ENCODE measurements around the gene ATP1B1.

ATP1B1 gene

DNA sequence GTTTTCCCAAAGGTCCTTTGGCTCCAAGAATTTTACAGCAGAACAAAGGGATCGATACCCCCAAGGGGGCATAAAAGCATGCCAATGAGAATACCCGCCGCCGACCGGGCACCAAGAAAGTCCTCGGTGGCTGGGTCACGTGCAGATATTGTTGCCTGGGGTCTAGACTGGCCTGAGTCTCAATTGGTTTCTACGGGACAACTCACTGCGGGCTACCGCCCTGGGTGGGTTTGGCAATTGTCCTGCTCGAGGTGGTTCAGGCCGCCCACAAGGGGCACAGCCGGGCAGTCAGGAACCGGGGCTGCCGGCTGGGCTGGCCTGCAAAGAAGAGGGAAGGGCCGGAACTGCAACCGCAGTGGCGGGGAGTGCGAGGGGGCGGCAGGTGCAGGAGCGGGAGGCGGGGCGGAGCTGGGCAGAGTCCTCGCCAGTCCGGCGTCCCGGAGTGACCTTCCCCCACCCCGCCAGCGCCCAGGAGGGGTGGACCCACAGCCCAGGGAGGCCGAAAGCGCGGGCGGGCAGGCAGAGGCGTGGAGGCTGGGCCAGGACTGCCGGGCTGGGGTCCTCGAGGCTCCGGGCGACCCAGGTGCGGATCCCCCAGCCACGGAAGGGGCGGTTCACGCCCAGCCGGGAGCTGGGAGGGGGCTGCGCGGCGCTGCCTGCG lies 926 bp upstream of the ATP1B1 start:
- no peak for ATAC-seq
- H3K9me3 Mint-ChIP-seq = no peaks in the 10 kb centered on the region
- peak; percentile 34 for DNase-seq
- no peak overlapping the region for H3K27ac Mint-ChIP-seq
- peaks cover 39% of the 10 kb centered on the region for H3K4me1 Mint-ChIP-seq
- no peaks in the 10 kb centered on the region for H3K36me3 Mint-ChIP-seq (ENCODE audit: low read depth)
- H3K4me3 Mint-ChIP-seq = peak overlapping the region; percentile 85
- H3K27me3 Mint-ChIP-seq = peaks cover 18% of the 10 kb centered on the region

DNA sequence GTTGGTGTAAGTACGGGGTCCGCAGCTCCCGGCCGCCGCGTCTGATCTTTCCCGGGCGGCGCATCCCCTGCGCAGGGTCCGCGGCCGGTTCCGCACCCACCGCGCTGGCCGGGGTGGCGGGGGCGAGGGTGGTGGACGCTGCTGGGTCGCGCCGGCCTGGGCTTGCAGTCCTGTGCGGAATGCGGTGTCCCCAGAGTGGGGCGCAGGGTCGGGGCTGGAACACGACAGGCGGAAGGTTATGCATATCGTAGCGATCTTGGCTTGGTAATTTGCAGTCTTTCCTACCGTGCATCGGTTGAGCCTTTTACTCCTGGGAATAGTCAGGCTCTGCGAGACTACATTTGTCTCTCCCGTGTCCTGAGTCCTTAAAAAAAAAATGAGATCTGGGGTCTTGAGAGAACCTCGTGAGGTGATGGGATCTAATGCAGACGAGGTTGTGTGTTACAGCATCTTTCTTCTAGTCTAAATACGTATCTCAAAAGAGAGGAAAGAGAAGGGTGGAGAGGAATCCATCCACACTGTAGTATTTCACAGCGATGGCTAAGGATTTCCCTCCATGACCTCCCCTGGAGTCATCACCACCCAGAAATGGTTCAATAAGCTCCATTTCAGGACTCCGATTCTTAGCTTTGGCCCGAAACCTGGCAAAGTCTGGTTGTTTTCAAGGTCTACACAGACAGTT lies 572 bp downstream of the ATP1B1 start:
- H3K27ac Mint-ChIP-seq = peak overlapping the region; percentile 71
- DNase-seq (peak; percentile 13), ATAC-seq (no peak)
- H3K4me1 Mint-ChIP-seq = peaks cover 39% of the 10 kb centered on the region
- H3K9me3 Mint-ChIP-seq = no peaks in the 10 kb centered on the region
- H3K36me3 Mint-ChIP-seq (ENCODE audit: low read depth) = peaks cover under 1% of the 10 kb centered on the region
- H3K27me3 Mint-ChIP-seq = peaks cover 18% of the 10 kb centered on the region
- peak overlapping the region; percentile 85 for H3K4me3 Mint-ChIP-seq

- peak; percentile 33 for DNase-seq
- Mint-ChIP-seq H3K4me1 (peaks cover 39% of the 10 kb centered on the region), H3K9me3 (no peaks in the 10 kb centered on the region), H3K36me3 (ENCODE audit: low read depth) (peaks cover 7% of the 10 kb centered on the region), H3K27me3 (peaks cover 16% of the 10 kb centered on the region), H3K4me3 (peak overlapping the region; percentile 85), H3K27ac (peak overlapping the region; percentile 80)
- ATAC-seq = peak; percentile 17
Measured at GRCh38 chr1:169107603-169108208, 1.2 kb downstream of the ATP1B1 start.

DNA sequence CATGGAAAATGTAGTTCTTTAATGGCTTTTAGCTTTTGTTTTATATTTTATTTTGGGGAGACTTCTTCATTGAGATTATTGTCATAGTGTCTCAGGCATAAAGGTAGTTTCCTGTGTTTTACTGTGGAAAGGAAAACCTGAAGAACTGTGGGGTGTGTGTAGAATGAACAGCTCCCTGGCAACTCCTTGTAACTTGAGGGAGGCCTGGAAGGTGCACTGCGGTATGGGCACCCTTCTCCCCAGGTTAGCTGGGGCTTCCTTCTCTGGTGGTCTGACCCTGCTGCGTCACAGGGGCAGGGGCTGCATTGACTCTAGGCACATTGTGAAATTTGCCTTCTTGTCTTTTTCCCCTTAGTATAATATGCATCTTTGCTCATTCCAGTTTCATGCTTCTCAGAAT lies 1.7 kb downstream of the ATP1B1 start:
- Mint-ChIP-seq H3K27ac (peak overlapping the region; percentile 80), H3K4me1 (peaks cover 39% of the 10 kb centered on the region), H3K9me3 (no peaks in the 10 kb centered on the region), H3K4me3 (peak overlapping the region; percentile 85), H3K36me3 (ENCODE audit: low read depth) (peaks cover 8% of the 10 kb centered on the region), H3K27me3 (peaks cover 16% of the 10 kb centered on the region)
- DNase-seq = no peak
- ATAC-seq = no peak

DNA sequence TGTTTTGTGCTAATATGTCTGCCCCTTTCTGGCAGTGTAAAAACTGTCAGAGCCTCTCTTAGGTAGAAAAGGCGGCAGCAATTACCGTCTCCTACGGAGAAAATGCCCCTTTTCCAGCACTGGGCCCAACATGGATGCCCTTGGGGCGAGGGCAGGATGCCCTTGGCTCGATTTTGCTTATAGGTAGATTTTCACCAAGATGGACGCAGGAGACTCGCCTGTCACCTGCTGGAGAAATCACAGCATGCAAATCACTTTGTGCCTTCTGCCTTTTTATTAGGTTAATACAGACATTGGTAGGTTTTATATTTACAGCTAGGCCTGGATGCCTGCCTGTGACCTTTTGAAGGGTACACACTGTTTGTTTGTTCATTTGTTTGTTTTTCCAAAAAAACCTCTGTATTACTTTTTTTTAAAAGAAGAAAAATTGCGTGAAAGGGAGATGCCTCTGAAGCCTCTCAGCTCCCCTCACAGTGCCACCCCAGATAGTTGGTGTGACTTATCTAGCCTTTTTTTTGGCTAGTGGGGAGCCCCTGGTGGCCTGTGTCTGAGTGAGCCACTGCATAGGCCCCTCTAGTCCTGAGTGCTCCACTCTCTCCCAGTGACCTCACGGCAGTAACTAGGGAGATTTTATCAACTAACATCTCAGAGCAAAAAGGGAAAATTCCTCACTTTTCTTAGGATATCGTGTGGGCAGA lies 2.5 kb downstream of the ATP1B1 start:
- Mint-ChIP-seq H3K4me3 (peak overlapping the region; percentile 18), H3K36me3 (ENCODE audit: low read depth) (peaks cover 12% of the 10 kb centered on the region), H3K4me1 (peaks cover 39% of the 10 kb centered on the region), H3K27me3 (peaks cover 16% of the 10 kb centered on the region), H3K27ac (peak overlapping the region; percentile 80), H3K9me3 (no peaks in the 10 kb centered on the region)
- ATAC-seq (no peak), DNase-seq (no peak)

- H3K4me3 Mint-ChIP-seq = peak overlapping the region; percentile 18
- no peaks in the 10 kb centered on the region for H3K9me3 Mint-ChIP-seq
- peaks cover 12% of the 10 kb centered on the region for H3K36me3 Mint-ChIP-seq (ENCODE audit: low read depth)
- H3K4me1 Mint-ChIP-seq = peaks cover 39% of the 10 kb centered on the region
- ATAC-seq = no peak
- H3K27ac Mint-ChIP-seq = peak overlapping the region; percentile 37
- H3K27me3 Mint-ChIP-seq = peaks cover 16% of the 10 kb centered on the region
- DNase-seq = no peak
Measured at GRCh38 chr1:169109561-169110134, 3.2 kb downstream of the ATP1B1 start.

- Mint-ChIP-seq H3K27ac (no peak overlapping the region), H3K4me1 (peaks cover 37% of the 10 kb centered on the region), H3K27me3 (peaks cover 12% of the 10 kb centered on the region), H3K36me3 (ENCODE audit: low read depth) (peaks cover 12% of the 10 kb centered on the region), H3K4me3 (no peak overlapping the region), H3K9me3 (no peaks in the 10 kb centered on the region)
- ATAC-seq (no peak), DNase-seq (no peak)
Measured at GRCh38 chr1:169110236-169110635, 3.7 kb downstream of the ATP1B1 start.

DNA sequence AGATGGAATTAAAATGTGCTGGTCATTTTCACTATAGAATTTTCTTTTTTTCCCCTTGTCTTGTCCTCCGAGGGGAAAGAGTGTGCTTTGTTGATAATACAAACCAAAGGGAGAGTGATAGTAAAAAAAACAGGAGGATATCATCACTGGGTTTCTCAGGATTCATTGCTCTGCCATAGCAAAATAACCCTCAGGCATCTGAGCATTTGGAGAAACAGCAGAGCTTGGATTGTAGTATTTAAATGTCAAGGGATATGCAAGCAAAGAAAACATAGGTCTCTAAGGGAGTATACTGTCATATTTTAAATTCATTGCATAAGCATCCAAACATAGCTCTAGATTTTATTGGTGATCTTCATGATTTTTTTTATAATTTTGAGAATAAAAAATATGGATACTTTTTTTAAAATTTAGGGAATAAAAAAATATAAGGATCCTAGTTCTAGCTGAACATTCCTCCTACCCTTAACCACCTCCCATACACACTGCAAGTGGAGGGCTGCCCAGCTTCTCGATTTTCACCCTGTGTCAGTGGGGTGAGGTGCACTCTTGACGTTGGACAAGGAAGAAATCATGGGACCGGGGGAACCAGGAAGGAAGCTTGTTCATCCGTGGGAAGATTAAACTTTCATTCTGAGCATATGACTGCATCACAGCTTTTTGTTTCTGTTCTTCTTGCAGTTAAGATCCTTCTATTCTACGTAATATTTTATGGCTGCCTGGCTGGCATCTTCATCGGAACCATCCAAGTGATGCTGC lies 4.4 kb downstream of the ATP1B1 start:
- H3K27me3 Mint-ChIP-seq = peaks cover 10% of the 10 kb centered on the region
- DNase-seq (no peak), ATAC-seq (no peak)
- H3K4me1 Mint-ChIP-seq = peaks cover 39% of the 10 kb centered on the region
- no peaks in the 10 kb centered on the region for H3K9me3 Mint-ChIP-seq
- H3K4me3 Mint-ChIP-seq = no peak overlapping the region
- H3K36me3 Mint-ChIP-seq (ENCODE audit: low read depth) = peaks cover 12% of the 10 kb centered on the region
- no peak overlapping the region for H3K27ac Mint-ChIP-seq

GRCh38 chr1:169111472-169111871 lies 5.0 kb downstream of the ATP1B1 start:
- no peak for DNase-seq
- no peak overlapping the region for H3K4me3 Mint-ChIP-seq
- H3K36me3 Mint-ChIP-seq (ENCODE audit: low read depth) = peaks cover 12% of the 10 kb centered on the region
- H3K27me3 Mint-ChIP-seq = peaks cover 10% of the 10 kb centered on the region
- no peaks in the 10 kb centered on the region for H3K9me3 Mint-ChIP-seq
- no peak for ATAC-seq
- no peak overlapping the region for H3K27ac Mint-ChIP-seq
- peaks cover 44% of the 10 kb centered on the region for H3K4me1 Mint-ChIP-seq

- Mint-ChIP-seq H3K27ac (no peak overlapping the region), H3K4me1 (peaks cover 48% of the 10 kb centered on the region), H3K4me3 (no peak overlapping the region), H3K36me3 (ENCODE audit: low read depth) (peaks cover 12% of the 10 kb centered on the region), H3K9me3 (no peaks in the 10 kb centered on the region), H3K27me3 (peaks cover 8% of the 10 kb centered on the region)
- ATAC-seq = no peak
- no peak for DNase-seq
Measured at GRCh38 chr1:169112241-169112640, 5.8 kb downstream of the ATP1B1 start.

- DNase-seq (no peak), ATAC-seq (no peak)
- Mint-ChIP-seq H3K4me1 (peaks cover 35% of the 10 kb centered on the region), H3K27ac (no peak overlapping the region), H3K4me3 (no peak overlapping the region), H3K36me3 (ENCODE audit: low read depth) (peaks cover 12% of the 10 kb centered on the region), H3K27me3 (peaks cover 1% of the 10 kb centered on the region), H3K9me3 (no peaks in the 10 kb centered on the region)
Measured at GRCh38 chr1:169113613-169114119, 7.2 kb downstream of the ATP1B1 start.

DNA sequence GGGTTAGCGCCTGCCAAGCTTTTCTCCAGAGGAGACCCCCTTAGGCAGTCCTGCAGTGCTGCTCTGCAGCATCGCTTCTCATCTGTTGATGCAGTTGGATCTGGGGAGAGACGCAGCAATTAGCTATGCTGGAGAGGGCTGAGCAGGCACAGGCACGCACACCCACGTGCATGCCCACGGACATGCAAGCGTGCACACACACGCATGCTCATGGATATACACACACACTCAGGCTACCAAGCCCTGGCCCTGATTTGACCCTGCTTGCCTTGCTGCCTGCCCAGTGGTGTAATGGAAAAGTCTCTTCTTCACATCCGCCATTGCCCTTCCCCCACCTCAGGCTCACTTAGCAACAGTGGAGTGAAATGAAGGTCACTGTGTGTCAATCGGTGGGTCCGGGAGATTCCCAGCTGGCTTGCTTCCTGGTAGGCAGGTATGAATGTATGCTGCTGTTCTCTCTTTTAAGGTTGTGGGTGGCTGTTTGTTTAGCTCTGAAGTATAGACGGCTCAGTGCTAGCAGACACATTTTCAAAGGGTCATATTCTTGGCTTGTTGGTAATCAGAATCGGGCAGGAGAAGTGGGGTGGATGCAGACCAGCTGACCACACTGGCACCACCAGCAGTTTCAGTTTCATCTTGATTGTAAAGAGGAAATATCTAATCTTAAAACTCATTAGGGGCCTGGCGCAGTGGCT lies 9.5 kb downstream of the ATP1B1 start:
- no peak overlapping the region for H3K4me3 Mint-ChIP-seq
- ATAC-seq (peak; percentile 65), DNase-seq (peak; percentile 27)
- peaks cover 16% of the 10 kb centered on the region for H3K4me1 Mint-ChIP-seq
- H3K27me3 Mint-ChIP-seq = no peaks in the 10 kb centered on the region
- H3K27ac Mint-ChIP-seq = no peak overlapping the region
- H3K36me3 Mint-ChIP-seq (ENCODE audit: low read depth) = peaks cover 12% of the 10 kb centered on the region
- no peaks in the 10 kb centered on the region for H3K9me3 Mint-ChIP-seq

- Mint-ChIP-seq H3K9me3 (no peaks in the 10 kb centered on the region), H3K27ac (no peak overlapping the region), H3K36me3 (ENCODE audit: low read depth) (peaks cover 11% of the 10 kb centered on the region), H3K27me3 (no peaks in the 10 kb centered on the region), H3K4me3 (no peak overlapping the region), H3K4me1 (peaks cover 16% of the 10 kb centered on the region)
- ATAC-seq (no peak), DNase-seq (no peak)
Measured at GRCh38 chr1:169117014-169117413, 10.5 kb downstream of the ATP1B1 start.

Data from activated naive CD8-positive, alpha-beta T cell treated with anti-CD3 and anti-CD28 coated beads, Interleukin-2, amount 50 U/mL, for 24 hours (primary cell).